ENCODE results near the gene YPEL4.

YPEL4 gene

GRCh38 chr11:57616595-57616994 lies 33.1 kb downstream of the YPEL4 start:
- H4K20me1 ChIP-seq (ENCODE audit: control insufficient read depth, insufficient read depth, low read depth, low read length): no peaks in the 10 kb centered on the region
- no peaks in the 10 kb centered on the region for H3K79me2 ChIP-seq (ENCODE audit: control insufficient read depth, low read length)
- no peaks in the 10 kb centered on the region for H3K4me1 ChIP-seq (ENCODE audit: control insufficient read depth, low read length)
- no peak overlapping the region for H3K4me3 ChIP-seq (ENCODE audit: low read length)
- H3F3A ChIP-seq (ENCODE audit: control insufficient read depth, insufficient read depth): no peaks in the 10 kb centered on the region
- H3K27ac ChIP-seq (ENCODE audit: low read depth, low read length): no peak overlapping the region
- H3K4me2 ChIP-seq (ENCODE audit: low read length): no peak overlapping the region
- no peaks in the 10 kb centered on the region for H3K36me3 ChIP-seq (ENCODE audit: control insufficient read depth, low read length)
- no peaks in the 10 kb centered on the region for H3K9me2 ChIP-seq (replicated peaks; ENCODE audit: control insufficient read depth, low read length)
- TF ChIP-seq EZH2phosphoT487 (IDR thresholded peaks at IDR 0.05; ENCODE audit: borderline replicate concordance, low read length) (no peak), CTCF (IDR thresholded peaks at IDR 0.05; ENCODE audit: low read depth, low read length, poor library complexity, severe bottlenecking) (no peak)
- peaks cover 13% of the 10 kb centered on the region for H3K9me3 ChIP-seq (ENCODE audit: control insufficient read depth, insufficient read depth, low read length)
- H3K27me3 ChIP-seq (ENCODE audit: control insufficient read depth, low read length): peaks cover 8% of the 10 kb centered on the region

- Histone ChIP-seq H3K9me3 (ENCODE audit: control insufficient read depth, insufficient read depth, low read length) (peaks cover 11% of the 10 kb centered on the region), H3K9me2 (replicated peaks; ENCODE audit: control insufficient read depth, low read length) (no peaks in the 10 kb centered on the region), H3K27me3 (ENCODE audit: control insufficient read depth, low read length) (peaks cover 11% of the 10 kb centered on the region), H4K20me1 (ENCODE audit: control insufficient read depth, insufficient read depth, low read depth, low read length) (no peaks in the 10 kb centered on the region), H3K4me3 (ENCODE audit: low read length) (no peak overlapping the region), H3K36me3 (ENCODE audit: control insufficient read depth, low read length) (no peaks in the 10 kb centered on the region), H3K4me2 (ENCODE audit: low read length) (no peak overlapping the region), H3K4me1 (ENCODE audit: control insufficient read depth, low read length) (no peaks in the 10 kb centered on the region), H3K79me2 (ENCODE audit: control insufficient read depth, low read length) (no peaks in the 10 kb centered on the region), H3K27ac (ENCODE audit: low read depth, low read length) (no peak overlapping the region), H3F3A (ENCODE audit: control insufficient read depth, insufficient read depth) (no peaks in the 10 kb centered on the region)
- TF ChIP-seq CTCF (IDR thresholded peaks at IDR 0.05; ENCODE audit: low read depth, low read length, poor library complexity, severe bottlenecking) (no peak), EZH2phosphoT487 (IDR thresholded peaks at IDR 0.05; ENCODE audit: borderline replicate concordance, low read length) (no peak)
Observed at GRCh38 chr11:57615308-57615707, 34.4 kb downstream of the YPEL4 start.

- H3K4me3 ChIP-seq (ENCODE audit: low read length): no peak overlapping the region
- H4K20me1 ChIP-seq (ENCODE audit: control insufficient read depth, insufficient read depth, low read depth, low read length): no peaks in the 10 kb centered on the region
- H3K4me1 ChIP-seq (ENCODE audit: control insufficient read depth, low read length): no peaks in the 10 kb centered on the region
- no peaks in the 10 kb centered on the region for H3K9me2 ChIP-seq (replicated peaks; ENCODE audit: control insufficient read depth, low read length)
- H3K4me2 ChIP-seq (ENCODE audit: low read length): no peak overlapping the region
- TF ChIP-seq EZH2phosphoT487 (IDR thresholded peaks at IDR 0.05; ENCODE audit: borderline replicate concordance, low read length): no peak
- TF ChIP-seq CTCF (IDR thresholded peaks at IDR 0.05; ENCODE audit: low read depth, low read length, poor library complexity, severe bottlenecking): no peak
- H3K79me2 ChIP-seq (ENCODE audit: control insufficient read depth, low read length): no peaks in the 10 kb centered on the region
- H3K9me3 ChIP-seq (ENCODE audit: control insufficient read depth, insufficient read depth, low read length): peaks cover 4% of the 10 kb centered on the region
- no peaks in the 10 kb centered on the region for H3K36me3 ChIP-seq (ENCODE audit: control insufficient read depth, low read length)
- no peak overlapping the region for H3K27ac ChIP-seq (ENCODE audit: low read depth, low read length)
- H3K27me3 ChIP-seq (ENCODE audit: control insufficient read depth, low read length): peaks cover 11% of the 10 kb centered on the region
- no peaks in the 10 kb centered on the region for H3F3A ChIP-seq (ENCODE audit: control insufficient read depth, insufficient read depth)
Observed at GRCh38 chr11:57614234-57614772, 35.4 kb downstream of the YPEL4 start.
